LNCaP clone FGC (cell line): Measurements from ENCODE around the gene DCN.

ENCODE experiments used
- DNase-seq: peaks from one replicate; pipeline ENCODE4 v3.0.0-alpha.2; 2011; ENCODE audit warnings: low read depth
- H3K4me3 ChIP-seq: 2 replicates; pipeline ENCODE4 v1.5.1; 2011; ENCODE audit warnings: mild to moderate bottlenecking, low read depth, low read length, control low read depth
- CTCF ChIP-seq: IDR thresholded peaks from 2 replicates; pipeline ENCODE4 v1.5.1; 2012; ENCODE audit warnings: mild to moderate bottlenecking; ENCODE audit not compliant: control insufficient read depth, insufficient read depth; ENCODE audit errors: extremely low read depth

Gene DCN

GRCh38 chr12:91179966-91180561 is 2.6 kb downstream of the DCN start:
- no peak for TF ChIP-seq CTCF
- no peak for DNase-seq
- no peak overlapping the region for H3K4me3 ChIP-seq

- TF ChIP-seq CTCF, result no peak
- H3K4me3 ChIP-seq, result no peak overlapping the region
- DNase-seq, result no peak
Observed at GRCh38 chr12:91179315-91179714, 3.3 kb downstream of the DCN start.

GRCh38 chr12:91178781-91179180 is 3.8 kb downstream of the DCN start:
- H3K4me3 ChIP-seq, result no peak overlapping the region
- no peak for DNase-seq
- no peak for TF ChIP-seq CTCF

- TF ChIP-seq CTCF, result peak; percentile 82
- H3K4me3 ChIP-seq, result no peak overlapping the region
- no peak for DNase-seq
Observed at GRCh38 chr12:91178139-91178561, 4.5 kb downstream of the DCN start.

GRCh38 chr12:91177381-91177780 is 5.2 kb downstream of the DCN start:
- no peak for DNase-seq
- TF ChIP-seq CTCF, result no peak
- no peak overlapping the region for H3K4me3 ChIP-seq

- no peak overlapping the region for H3K4me3 ChIP-seq
- no peak for TF ChIP-seq CTCF
- no peak for DNase-seq
Observed at GRCh38 chr12:91176915-91177314, 5.7 kb downstream of the DCN start.

GRCh38 chr12:91176358-91176757 is 6.3 kb downstream of the DCN start:
- DNase-seq, result no peak
- H3K4me3 ChIP-seq, result no peak overlapping the region
- TF ChIP-seq CTCF, result no peak
